Cortex of kidney (tissue), 1 donor: ENCODE results near the gene CKM.
"Not testable (repeated sequence)": the region's sequence is repeated elsewhere in the genome, so short reads cannot be mapped to it uniquely, and the experiment has no call there.

Source experiments
- DNase-seq: peaks from one replicate; lab custom pipeline; 2025; lab: John Stamatoyannopoulos, UW

Gene CKM

GRCh38 chr19:45290381-45290931, 32.2 kb downstream of the CKM start:
- no peak for DNase-seq

GRCh38 chr19:45283443-45284033, 39.1 kb downstream of the CKM start:
- DNase-seq: no peak

DNA sequence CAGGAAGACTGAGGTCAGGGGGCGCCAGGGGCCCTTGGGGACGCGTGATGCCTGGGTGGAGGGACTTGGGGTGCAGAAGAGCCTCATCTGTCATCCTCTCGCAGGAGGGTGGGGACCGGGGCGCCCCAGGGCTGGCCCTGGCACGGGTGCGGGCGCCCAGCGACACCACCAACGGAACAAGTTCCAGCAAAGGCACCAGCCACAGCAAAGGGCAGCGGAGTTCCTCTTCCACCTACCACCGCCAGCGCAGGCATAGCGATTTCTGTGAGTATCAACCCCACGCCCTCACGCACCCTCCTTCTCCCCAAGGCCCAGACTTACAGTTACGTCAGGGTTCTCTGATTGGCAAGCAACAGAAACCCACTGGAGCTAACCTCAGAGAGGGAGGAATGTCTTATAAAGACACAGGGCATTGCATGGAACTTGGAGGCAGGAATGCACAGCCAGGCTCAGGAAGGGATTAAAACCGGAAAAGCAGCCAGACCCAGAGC, 42.2 kb downstream of the CKM start:
- DNase-seq: no peak

GRCh38 chr19:45279587-45280192, 43.0 kb downstream of the CKM start:
- no peak for DNase-seq

- DNase-seq: no peak
These were observed 44.6 kb downstream of the CKM start for GRCh38 chr19:45278087-45278486.

DNA sequence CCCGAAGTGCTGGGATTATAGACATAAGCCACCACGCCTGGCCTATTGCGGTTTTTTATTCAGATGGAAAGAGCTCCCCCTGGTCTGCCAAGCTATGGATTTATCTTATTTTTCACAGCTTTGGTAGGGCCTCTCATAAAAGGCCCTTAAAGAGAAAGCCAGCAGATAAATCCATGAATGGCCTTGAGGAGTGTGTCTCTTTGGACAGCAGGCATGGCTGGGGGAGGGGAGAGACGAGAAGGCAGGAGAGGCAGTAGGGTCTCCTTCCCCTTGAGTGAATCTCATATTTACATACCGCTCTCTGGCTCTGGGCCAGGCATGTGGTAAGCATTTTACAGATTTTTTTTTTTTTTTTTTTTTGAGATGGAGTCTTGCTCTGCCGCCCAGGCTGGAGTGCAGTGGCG, 46.4 kb downstream of the CKM start:
- DNase-seq: no peak

GRCh38 chr19:45275370-45275971, 47.2 kb downstream of the CKM start:
- DNase-seq: no peak

- no peak for DNase-seq
These were observed 49.2 kb downstream of the CKM start for GRCh38 chr19:45273521-45273855.

DNA sequence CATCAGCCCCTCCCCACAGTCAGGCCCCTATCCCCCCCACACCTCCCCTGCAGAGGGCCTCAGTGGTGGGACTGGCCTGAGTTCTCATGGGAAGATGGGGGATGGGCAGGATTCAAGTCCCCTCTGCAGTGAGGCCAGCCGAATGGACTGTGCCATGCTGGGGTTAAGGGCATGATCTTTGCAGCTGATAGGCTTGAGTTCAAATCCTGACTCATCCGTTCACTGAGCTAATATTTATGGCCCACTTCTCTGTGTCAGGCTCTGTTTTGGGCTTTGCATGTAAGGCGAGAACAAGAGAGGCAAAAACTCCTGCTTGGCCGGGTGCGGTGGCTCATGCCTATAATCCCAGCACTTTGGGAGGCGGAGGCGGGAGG, 51.0 kb downstream of the CKM start:
- DNase-seq: no peak

DNA sequence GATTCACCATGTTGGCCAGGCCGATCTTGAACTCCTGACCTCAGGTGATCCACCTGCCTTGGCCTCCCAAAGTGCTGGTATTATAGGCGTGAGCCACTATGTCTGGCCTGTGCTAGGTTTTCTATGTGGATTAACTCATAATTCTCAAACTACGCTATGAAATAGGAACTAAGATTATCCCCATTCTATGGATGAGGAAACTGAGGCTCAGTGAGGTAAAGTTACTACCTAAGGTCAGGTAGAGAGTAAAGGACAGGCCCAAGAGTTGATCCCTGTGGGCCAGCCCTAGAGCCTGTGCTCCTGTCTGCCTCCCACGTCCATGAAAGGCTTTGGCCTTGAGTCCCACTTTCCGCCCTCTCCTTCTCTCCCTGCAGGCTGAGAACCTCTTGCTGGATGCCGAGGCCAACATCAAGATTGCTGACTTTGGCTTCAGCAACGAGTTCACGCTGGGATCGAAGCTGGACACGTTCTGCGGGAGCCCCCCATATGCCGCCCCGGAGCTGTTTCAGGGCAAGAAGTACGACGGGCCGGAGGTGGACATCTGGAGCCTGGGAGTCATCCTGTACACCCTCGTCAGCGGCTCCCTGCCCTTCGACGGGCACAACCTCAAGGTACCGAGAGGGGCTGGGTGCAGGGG, 51.5 kb downstream of the CKM start:
- DNase-seq: no peak

GRCh38 chr19:45269939-45270338, 52.7 kb downstream of the CKM start:
- not testable (repeated sequence) for DNase-seq

DNA sequence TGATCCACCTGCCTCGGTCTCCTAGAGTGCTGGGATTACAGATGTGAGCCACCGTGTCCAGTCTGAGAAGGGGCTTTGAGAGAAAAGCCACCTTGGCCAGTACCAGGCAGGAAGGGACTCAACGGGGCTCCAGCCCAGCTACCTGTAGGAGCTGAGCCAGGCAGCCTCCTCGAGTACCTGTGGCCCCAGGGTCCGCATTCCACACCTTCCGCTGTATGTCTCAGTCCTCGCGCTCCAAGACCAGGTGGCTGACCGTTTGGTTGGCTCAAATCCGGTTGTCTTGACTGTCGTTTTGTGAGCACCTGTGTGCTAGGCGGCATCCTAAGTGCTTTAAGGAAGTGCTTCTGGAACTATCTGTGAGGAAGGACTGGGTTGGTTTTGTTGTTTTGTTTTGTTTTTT, 55.4 kb downstream of the CKM start:
- no peak for DNase-seq

- no peak for DNase-seq
These were observed 57.3 kb downstream of the CKM start for GRCh38 chr19:45265375-45265774.

DNA sequence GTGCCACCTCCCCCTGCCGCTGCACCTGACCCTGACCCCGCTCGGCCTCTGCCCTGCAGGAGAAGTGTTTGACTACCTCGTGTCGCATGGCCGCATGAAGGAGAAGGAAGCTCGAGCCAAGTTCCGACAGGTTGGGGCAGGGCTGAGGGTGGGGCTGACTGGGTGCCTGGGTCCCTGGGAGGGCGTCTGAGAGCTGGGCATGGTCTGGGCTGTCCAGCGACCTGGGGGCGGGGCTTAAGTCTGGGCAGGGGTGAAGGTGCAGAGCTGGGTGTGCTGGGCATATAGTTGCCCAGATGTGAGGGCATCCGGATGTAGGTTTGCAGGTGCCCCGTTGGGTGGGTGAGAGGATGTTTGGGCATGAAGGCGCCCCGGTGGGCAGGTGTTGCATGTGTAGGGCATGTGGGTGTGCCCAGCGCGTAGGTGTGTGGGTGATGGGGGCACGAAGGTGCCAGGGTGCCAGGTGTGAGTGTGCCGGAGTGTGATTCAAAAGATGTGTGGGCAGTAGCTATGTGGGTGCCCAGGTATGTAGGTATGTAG, 57.8 kb downstream of the CKM start:
- DNase-seq: no peak

DNA sequence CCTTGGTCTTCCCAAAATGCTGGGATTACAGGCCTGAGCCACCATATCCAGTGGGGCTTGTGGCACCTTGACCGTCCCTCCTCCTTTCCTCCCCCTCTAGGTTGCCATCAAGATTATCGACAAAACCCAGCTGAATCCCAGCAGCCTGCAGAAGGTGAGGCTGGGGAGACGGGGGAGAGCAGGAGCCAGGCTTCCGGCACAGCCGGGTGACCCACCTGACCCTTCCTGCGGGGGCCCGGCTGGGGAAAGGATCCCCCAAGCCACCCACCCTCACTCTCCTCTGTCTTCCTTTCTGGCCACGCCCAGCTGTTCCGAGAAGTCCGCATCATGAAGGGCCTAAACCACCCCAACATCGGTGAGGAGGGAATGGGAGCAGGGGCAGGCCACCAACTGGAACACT, 59.7 kb downstream of the CKM start:
- no peak for DNase-seq

DNA sequence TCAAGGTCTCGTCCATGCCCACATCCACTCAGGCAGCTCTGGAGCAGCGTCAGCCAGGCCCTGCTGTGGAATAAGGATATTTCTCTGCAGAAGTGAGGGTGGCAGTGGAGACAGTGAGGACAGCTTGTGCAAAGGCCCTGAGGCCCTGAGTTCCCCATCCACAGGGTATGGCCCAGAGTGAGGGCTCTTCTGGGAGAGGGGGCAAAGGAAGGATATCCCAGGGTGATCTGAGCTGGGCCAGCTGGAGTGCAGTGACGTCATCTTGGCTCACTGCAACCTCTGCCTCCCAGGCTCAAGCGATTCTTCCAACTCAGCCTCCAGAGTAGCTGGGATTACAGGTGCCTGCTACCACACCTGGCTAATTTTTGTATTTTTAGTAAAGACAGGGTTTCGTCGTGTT, 60.1 kb downstream of the CKM start:
- DNase-seq: no peak

DNA sequence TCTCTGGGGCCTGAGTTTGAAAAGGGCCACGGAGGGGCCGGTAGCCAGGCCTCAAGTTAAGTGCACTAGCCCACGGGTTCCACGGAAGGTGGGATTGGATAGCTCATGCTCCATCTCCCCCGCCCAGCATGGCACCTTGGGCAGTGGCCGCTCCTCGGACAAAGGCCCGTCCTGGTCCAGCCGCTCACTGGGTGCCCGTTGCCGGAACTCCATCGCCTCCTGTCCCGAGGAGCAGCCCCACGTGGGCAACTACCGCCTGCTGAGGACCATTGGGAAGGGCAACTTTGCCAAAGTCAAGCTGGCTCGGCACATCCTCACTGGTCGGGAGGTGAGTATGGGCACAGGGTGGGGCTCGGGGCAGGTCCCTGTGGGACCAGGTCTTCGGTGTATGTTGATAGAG, 63.8 kb downstream of the CKM start:
- DNase-seq: no peak

GRCh38 chr19:45256836-45257235, 65.8 kb downstream of the CKM start:
- no peak for DNase-seq
